Measurements from ENCODE around the gene CHRNA4.

Gene CHRNA4

GRCh38 chr20:63394069-63394919 is 33.1 kb upstream of the CHRNA4 start:
- no peaks in the 10 kb centered on the region for H3K79me2 ChIP-seq (ENCODE audit: control insufficient read depth, low read length)
- no peak overlapping the region for H3K4me3 ChIP-seq (ENCODE audit: low read length)
- H3K4me2 ChIP-seq (ENCODE audit: low read length), result no peak overlapping the region
- H3K9me2 ChIP-seq (replicated peaks; ENCODE audit: control insufficient read depth, low read length), result no peaks in the 10 kb centered on the region
- H3K36me3 ChIP-seq (ENCODE audit: control insufficient read depth, low read length), result no peaks in the 10 kb centered on the region
- TF ChIP-seq EZH2phosphoT487 (IDR thresholded peaks at IDR 0.05; ENCODE audit: borderline replicate concordance, low read length), result no peak
- TF ChIP-seq CTCF (IDR thresholded peaks at IDR 0.05; ENCODE audit: low read depth, low read length, poor library complexity, severe bottlenecking), result no peak
- H3K27me3 ChIP-seq (ENCODE audit: control insufficient read depth, low read length), result no peaks in the 10 kb centered on the region
- H3F3A ChIP-seq (ENCODE audit: control insufficient read depth, insufficient read depth), result no peaks in the 10 kb centered on the region
- H4K20me1 ChIP-seq (ENCODE audit: control insufficient read depth, insufficient read depth, low read depth, low read length), result no peaks in the 10 kb centered on the region
- H3K9me3 ChIP-seq (ENCODE audit: control insufficient read depth, insufficient read depth, low read length), result no peaks in the 10 kb centered on the region
- H3K4me1 ChIP-seq (ENCODE audit: control insufficient read depth, low read length), result no peaks in the 10 kb centered on the region
- H3K27ac ChIP-seq (ENCODE audit: low read depth, low read length), result no peak overlapping the region

GRCh38 chr20:63393566-63393965 is 32.4 kb upstream of the CHRNA4 start:
- TF ChIP-seq EZH2phosphoT487 (IDR thresholded peaks at IDR 0.05; ENCODE audit: borderline replicate concordance, low read length), result no peak
- TF ChIP-seq CTCF (IDR thresholded peaks at IDR 0.05; ENCODE audit: low read depth, low read length, poor library complexity, severe bottlenecking), result no peak
- H3K79me2 ChIP-seq (ENCODE audit: control insufficient read depth, low read length), result no peaks in the 10 kb centered on the region
- no peaks in the 10 kb centered on the region for H4K20me1 ChIP-seq (ENCODE audit: control insufficient read depth, insufficient read depth, low read depth, low read length)
- H3F3A ChIP-seq (ENCODE audit: control insufficient read depth, insufficient read depth), result no peaks in the 10 kb centered on the region
- H3K9me2 ChIP-seq (replicated peaks; ENCODE audit: control insufficient read depth, low read length), result no peaks in the 10 kb centered on the region
- H3K9me3 ChIP-seq (ENCODE audit: control insufficient read depth, insufficient read depth, low read length), result no peaks in the 10 kb centered on the region
- H3K4me1 ChIP-seq (ENCODE audit: control insufficient read depth, low read length), result no peaks in the 10 kb centered on the region
- H3K4me3 ChIP-seq (ENCODE audit: low read length), result no peak overlapping the region
- no peak overlapping the region for H3K27ac ChIP-seq (ENCODE audit: low read depth, low read length)
- no peaks in the 10 kb centered on the region for H3K27me3 ChIP-seq (ENCODE audit: control insufficient read depth, low read length)
- no peaks in the 10 kb centered on the region for H3K36me3 ChIP-seq (ENCODE audit: control insufficient read depth, low read length)
- no peak overlapping the region for H3K4me2 ChIP-seq (ENCODE audit: low read length)

- Histone ChIP-seq H3K27me3 (ENCODE audit: control insufficient read depth, low read length) (no peaks in the 10 kb centered on the region), H3K79me2 (ENCODE audit: control insufficient read depth, low read length) (no peaks in the 10 kb centered on the region)
These were observed 31.6 kb upstream of the CHRNA4 start for GRCh38 chr20:63392465-63393365.

More at GRCh38 chr20:63392465-63393365, 31.6 kb upstream of the CHRNA4 start:
- no peak overlapping the region for H3K4me2 ChIP-seq (ENCODE audit: low read length)
- H4K20me1 ChIP-seq (ENCODE audit: control insufficient read depth, insufficient read depth, low read depth, low read length), result no peaks in the 10 kb centered on the region
- H3K36me3 ChIP-seq (ENCODE audit: control insufficient read depth, low read length), result no peaks in the 10 kb centered on the region
- no peaks in the 10 kb centered on the region for H3K4me1 ChIP-seq (ENCODE audit: control insufficient read depth, low read length)
- H3K27ac ChIP-seq (ENCODE audit: low read depth, low read length), result no peak overlapping the region
- H3K9me3 ChIP-seq (ENCODE audit: control insufficient read depth, insufficient read depth, low read length), result peaks cover 4% of the 10 kb centered on the region; the same call in 1 of the 2 replicates
- H3K4me3 ChIP-seq (ENCODE audit: low read length), result no peak overlapping the region
- no peak for TF ChIP-seq EZH2phosphoT487 (IDR thresholded peaks at IDR 0.05; ENCODE audit: borderline replicate concordance, low read length)
- TF ChIP-seq CTCF (IDR thresholded peaks at IDR 0.05; ENCODE audit: low read depth, low read length, poor library complexity, severe bottlenecking), result no peak
- H3K9me2 ChIP-seq (replicated peaks; ENCODE audit: control insufficient read depth, low read length), result no peaks in the 10 kb centered on the region
- no peaks in the 10 kb centered on the region for H3F3A ChIP-seq (ENCODE audit: control insufficient read depth, insufficient read depth)

Data from DOHH2 (cell line).